Measurements from ENCODE around the gene GAGE10. TPM values are rescaled to one million over a fixed set of nuclear protein-coding genes. Genes with fewer than 3 reads are reported as not detected.

The GAGE10 gene
- total and polyA plus RNA-seq, 4 donors: not detected

GRCh38 chrX:49276671-49277534 lies 26.5 kb upstream of the GAGE10 start:
- H3K4me3 ChIP-seq: no peak overlapping the region
- 70 to 84% methylated on average over 18 to 19 of the region's 19 CpGs for WGBS, 2 donors
- H3K27me3 ChIP-seq (ENCODE audit: control insufficient read depth in 3 of 3, insufficient read depth in 3 of 3, low read length in 2 of 3): no peaks in the 10 kb centered on the region
- no peak overlapping the region for H3K27ac ChIP-seq (ENCODE audit: low read depth in 1 of 2, low read length in 1 of 2)
- no peak for TF ChIP-seq CTCF (IDR thresholded peaks at IDR 0.05; ENCODE audit: control extremely low read depth, extremely low read depth)
- peaks cover 0 to 6% (median 4%) of the 10 kb centered on the region in 5 donors for H3K4me1 ChIP-seq (ENCODE audit: control insufficient read depth in 5 of 5, insufficient read depth in 5 of 5, low read length in 5 of 5)
- DNase-seq: peak in 1 of 3 donors; percentile 25
- H3K9me3 ChIP-seq (ENCODE audit: control insufficient read depth in 4 of 4, insufficient read depth in 3 of 4, low read length in 3 of 4): no peaks in the 10 kb centered on the region
- no peak overlapping the region for H3K9ac ChIP-seq (ENCODE audit: insufficient read depth in 1 of 2, low read length in 2 of 2)
- no peak for ATAC-seq (ENCODE audit: insufficient read depth, low FRiP score)
- H3K36me3 ChIP-seq (ENCODE audit: control insufficient read depth in 4 of 4, insufficient read depth in 4 of 4, low read length in 4 of 4): no peaks in the 10 kb centered on the region

GRCh38 chrX:49277535-49277830 lies 26.0 kb upstream of the GAGE10 start:
- no peak for DNase-seq
- no peak for ATAC-seq (ENCODE audit: insufficient read depth, low FRiP score)
- WGBS, 2 donors: 70 to 82% methylated on average over 3 of the region's 3 CpGs
- Histone ChIP-seq H3K9ac (ENCODE audit: insufficient read depth in 1 of 2, low read length in 2 of 2) (no peak overlapping the region), H3K9me3 (ENCODE audit: control insufficient read depth in 4 of 4, insufficient read depth in 3 of 4, low read length in 3 of 4) (no peaks in the 10 kb centered on the region), H3K4me3 (no peak overlapping the region), H3K27ac (ENCODE audit: low read depth in 1 of 2, low read length in 1 of 2) (no peak overlapping the region), H3K27me3 (ENCODE audit: control insufficient read depth in 3 of 3, insufficient read depth in 3 of 3, low read length in 2 of 3) (no peaks in the 10 kb centered on the region), H3K4me1 (ENCODE audit: control insufficient read depth in 5 of 5, insufficient read depth in 5 of 5, low read length in 5 of 5) (peaks cover 0 to 6% (median 0%) of the 10 kb centered on the region in 5 donors), H3K36me3 (ENCODE audit: control insufficient read depth in 4 of 4, insufficient read depth in 4 of 4, low read length in 4 of 4) (no peaks in the 10 kb centered on the region)
- TF ChIP-seq CTCF (IDR thresholded peaks at IDR 0.05; ENCODE audit: control extremely low read depth, extremely low read depth): no peak

- DNase-seq (no peak), ATAC-seq (ENCODE audit: insufficient read depth, low FRiP score) (no peak)
- H3K27ac ChIP-seq (ENCODE audit: low read depth in 1 of 2, low read length in 1 of 2): no peak overlapping the region
- H3K36me3 ChIP-seq (ENCODE audit: control insufficient read depth in 4 of 4, insufficient read depth in 4 of 4, low read length in 4 of 4): no peaks in the 10 kb centered on the region
- H3K27me3 ChIP-seq (ENCODE audit: control insufficient read depth in 3 of 3, insufficient read depth in 3 of 3, low read length in 2 of 3): no peaks in the 10 kb centered on the region
- H3K9ac ChIP-seq (ENCODE audit: insufficient read depth in 1 of 2, low read length in 2 of 2): no peak overlapping the region
- H3K9me3 ChIP-seq (ENCODE audit: control insufficient read depth in 4 of 4, insufficient read depth in 3 of 4, low read length in 3 of 4): no peaks in the 10 kb centered on the region
- H3K4me1 ChIP-seq (ENCODE audit: control insufficient read depth in 5 of 5, insufficient read depth in 5 of 5, low read length in 5 of 5): peaks cover 0 to 3% (median 0%) of the 10 kb centered on the region in 5 donors
- no peak for TF ChIP-seq CTCF (IDR thresholded peaks at IDR 0.05; ENCODE audit: control extremely low read depth, extremely low read depth)
- no peak overlapping the region for H3K4me3 ChIP-seq
- 91 to 92% methylated on average over 3 of the region's 3 CpGs for WGBS, 2 donors
These were observed 25.4 kb upstream of the GAGE10 start for GRCh38 chrX:49278081-49278480.

Data from lung (tissue), 12 donors.